DLD1 (cell line): ENCODE results near the gene PHOSPHO2.
"Not testable (repeated sequence)": the region's sequence is repeated elsewhere in the genome, so short reads cannot be mapped to it uniquely, and the experiment has no call there.

Source experiments
- in situ Hi-C: cut with HindIII; loops from 2 replicates; pipeline ENCODE4 v1.10.0; 2017; ENCODE audit warnings: low sequenced_read_pairs

PHOSPHO2 gene

DNA sequence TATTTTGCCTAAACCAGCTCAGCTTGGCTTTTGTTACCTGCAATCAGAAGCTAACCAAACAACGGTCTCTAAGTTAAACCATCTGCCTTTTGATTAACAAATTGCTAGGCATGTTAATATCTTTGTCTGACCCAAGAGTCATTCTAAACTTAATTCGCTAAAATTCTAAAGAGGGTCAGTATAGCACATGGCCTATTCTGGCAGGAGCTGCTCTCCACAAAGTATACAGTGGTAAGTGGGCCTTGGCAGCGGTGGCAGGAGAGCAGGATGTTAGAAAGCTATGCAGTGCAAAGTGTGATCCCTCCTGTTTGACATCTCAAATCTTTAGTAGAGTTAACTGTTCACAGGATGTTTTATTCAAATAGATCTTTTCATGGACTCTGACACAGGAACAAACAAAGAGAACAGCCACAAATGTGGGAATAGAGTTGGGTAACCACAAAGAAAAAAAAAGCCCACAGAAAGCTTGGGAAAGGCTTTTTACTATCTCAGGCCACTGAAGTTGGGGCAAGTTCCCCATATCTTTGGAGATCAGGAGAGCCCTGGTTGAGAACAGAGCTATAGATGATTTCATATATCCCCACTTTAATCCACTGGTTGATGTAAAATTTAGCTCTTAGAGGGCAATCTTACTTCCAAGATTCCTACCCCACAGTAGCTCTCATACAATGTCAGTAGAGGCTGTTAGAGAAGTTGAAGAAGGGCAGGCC lies 10.7 kb upstream of the PHOSPHO2 start:
- in situ Hi-C loops: no loop called here

DNA sequence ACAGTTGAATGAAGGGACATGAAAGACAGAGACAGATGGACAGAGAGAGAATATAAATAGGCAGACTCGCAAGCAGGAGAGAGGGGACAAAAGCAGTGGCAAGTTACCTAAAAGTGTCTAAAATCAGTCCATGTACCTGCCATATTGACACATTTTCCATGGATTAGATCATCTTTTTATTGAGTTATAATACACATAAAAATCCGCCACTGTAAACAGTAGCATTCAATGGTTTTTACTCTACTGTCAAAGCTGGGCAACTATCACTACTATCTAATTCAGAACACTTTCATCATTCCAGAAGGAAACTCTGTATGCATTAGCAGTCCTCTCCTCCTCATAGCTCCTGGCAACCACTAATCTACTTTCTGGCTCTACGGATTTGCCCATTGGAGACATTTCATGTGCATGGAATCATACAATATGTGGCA lies 10.1 kb upstream of the PHOSPHO2 start:
- in situ Hi-C loops: no loop called here

DNA sequence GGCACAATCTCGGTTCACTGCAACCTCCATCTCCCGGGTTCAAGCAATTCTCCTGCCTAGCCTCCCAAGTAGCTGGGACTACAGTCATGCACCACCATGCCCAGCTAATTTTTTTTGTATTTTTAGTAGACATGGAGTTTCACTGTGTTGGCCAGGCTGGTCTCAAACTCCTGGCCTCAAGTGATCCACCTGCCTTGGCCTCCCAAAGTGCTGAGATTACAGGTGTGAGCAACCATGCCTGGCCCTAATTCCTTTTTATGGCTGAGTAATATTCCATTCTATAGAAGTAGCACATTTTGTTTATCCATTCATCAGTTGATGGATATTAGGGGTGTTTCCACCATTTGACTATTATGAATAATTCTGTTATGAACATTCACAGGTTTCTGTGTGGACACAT lies 9.6 kb upstream of the PHOSPHO2 start:
- in situ Hi-C loops: not testable (repeated sequence)

DNA sequence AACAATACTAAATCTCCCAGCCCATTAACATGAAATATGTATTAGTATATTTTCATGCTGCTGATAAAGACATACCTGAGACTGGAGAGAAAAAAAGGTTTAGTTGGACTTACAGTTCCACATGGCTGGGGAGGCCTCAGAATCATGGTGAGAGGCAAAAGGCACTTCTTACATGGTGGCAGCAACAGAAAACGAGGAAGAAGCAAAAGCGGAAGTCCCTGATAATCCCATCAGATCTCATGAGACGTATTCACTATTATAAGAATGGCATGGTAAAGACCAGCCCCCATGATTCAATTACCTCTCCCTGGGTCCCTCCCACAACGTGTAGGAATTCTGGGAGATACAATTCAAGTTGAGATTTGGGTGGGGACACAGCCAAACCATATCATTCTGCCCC lies 7.4 kb upstream of the PHOSPHO2 start:
- in situ Hi-C loops: not testable (repeated sequence)

DNA sequence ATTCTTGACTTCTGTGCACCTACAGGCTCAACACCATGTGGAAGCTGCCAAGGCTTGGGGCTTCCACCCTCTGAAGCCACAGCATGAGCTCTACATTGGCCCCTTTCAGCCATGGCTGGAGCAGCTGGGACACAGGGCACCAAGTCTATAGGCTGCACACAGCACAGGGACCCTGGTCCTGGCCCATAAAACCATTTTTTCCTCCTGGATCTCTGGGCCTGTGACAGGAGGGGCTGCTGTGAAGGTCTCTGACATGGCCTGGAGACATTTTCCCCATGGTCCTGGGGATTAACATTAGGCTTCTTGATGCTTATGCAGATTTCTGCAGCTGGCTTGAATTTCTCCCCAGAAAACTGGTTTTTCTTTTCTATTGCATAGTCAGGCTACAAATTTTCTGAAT lies 6.3 kb upstream of the PHOSPHO2 start:
- in situ Hi-C loops: not testable (repeated sequence)

DNA sequence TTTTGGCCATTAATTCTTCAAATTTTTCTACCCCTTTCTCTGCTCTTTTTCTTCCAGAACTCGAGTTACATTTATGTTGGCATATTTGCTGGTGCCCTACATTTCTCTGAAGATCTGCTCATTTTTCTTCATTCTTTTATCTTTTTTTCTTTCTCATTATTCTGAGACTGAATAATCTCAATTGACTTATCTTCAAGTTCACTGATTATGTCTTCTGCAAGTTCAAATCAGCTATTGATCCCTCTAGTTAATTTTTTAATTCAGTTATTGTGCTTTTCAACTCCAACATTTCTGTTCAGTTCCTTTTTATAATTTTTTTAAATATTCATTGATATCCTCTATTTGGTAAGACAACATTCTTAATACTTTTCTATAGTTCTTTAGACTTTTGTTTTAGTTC lies 3.3 kb upstream of the PHOSPHO2 start:
- in situ Hi-C loops: no loop called here

DNA sequence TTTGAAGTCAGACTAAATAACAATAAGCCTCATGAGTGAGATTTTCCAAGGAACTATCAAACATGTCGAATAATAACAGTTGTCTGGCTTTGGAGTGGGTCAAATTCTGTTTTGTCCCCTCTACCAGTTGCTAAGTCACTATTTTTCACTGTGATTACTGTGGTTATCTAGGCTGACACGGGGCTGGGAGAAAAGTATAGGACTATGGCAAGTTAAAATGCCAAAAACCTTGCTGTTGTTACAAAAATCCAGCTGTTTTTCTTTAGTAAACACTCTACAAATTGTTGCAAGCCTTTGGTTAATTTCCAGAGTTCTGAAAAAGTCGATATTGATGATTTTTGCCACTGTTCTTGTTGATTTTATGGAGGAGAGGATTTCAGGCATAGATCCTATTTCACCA lies 1.6 kb upstream of the PHOSPHO2 start:
- in situ Hi-C loops: no loop called here

DNA sequence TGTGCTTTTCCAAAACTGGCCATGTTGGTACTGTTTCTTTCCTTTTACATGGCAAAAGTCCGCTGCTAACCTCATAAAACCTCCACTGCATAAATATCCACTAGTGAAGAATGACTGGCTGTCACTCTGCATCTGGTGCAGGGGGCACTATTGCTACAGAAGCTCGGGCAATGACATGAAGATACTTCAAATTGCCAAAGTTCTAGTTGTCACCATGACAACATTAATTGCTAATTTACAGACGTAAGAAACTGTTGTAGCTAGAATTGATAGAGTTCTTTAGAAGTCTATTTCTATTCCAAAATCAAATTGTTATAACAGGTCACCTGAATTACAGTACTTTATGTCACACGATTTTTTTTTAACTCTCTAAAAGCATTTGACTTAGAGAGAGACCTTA lies 909 bp upstream of the PHOSPHO2 start:
- in situ Hi-C loops: no loop called here

DNA sequence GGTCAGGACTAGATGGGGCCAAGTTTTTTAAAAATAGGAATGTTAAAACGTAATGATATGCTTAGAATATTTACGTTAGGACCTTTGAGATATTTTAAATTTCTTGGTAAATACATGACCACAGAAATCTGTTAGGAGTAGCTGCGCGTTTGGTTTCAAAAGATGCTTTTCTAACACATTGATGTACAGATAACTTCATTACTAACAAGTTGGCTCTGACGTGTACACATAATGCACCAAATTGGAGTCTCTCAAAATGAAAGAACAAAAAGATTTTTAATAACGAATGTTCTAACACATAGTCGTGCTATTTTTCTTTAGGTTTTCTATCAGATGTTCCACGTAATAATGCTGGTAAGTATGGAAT lies 608 bp downstream of the PHOSPHO2 start:
- in situ Hi-C loops: no loop called here

DNA sequence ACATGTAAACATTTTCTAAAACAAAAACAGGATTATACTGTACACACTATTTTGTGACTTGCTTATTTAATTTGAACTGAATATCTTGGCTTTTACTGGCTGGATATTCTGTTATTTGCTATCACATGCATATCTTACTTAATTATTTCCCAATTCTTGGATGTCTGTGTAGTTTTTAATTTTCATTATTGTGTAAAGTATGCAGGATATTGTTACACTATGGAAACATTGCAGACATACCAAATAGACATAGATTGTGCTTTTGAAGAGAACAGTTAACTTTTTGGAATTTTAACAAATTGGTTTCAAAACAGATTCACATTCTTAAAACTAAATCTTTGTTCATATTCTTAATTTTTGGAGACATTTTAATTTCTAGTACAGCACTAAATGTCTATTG lies 2.1 kb downstream of the PHOSPHO2 start:
- in situ Hi-C loops: no loop called here

DNA sequence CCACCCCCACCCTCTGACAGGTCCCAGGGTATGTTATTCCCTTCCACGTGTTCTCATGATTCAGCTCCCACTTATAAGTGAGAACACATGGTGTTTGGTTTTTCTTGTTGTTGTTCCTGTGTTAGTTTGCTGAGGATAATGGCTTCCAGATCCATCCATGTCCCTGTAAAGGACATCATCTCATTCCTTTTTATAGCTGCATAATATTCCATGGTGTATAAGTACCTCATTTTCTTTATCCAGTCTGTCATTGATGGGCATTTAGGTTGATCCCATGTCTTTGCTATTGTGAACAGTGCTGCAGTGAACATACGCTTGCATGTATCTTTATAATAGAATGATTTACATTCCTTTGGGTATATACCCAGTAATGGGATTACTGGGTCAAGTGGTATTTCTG lies 4.9 kb downstream of the PHOSPHO2 start:
- in situ Hi-C loops: not testable (repeated sequence)

DNA sequence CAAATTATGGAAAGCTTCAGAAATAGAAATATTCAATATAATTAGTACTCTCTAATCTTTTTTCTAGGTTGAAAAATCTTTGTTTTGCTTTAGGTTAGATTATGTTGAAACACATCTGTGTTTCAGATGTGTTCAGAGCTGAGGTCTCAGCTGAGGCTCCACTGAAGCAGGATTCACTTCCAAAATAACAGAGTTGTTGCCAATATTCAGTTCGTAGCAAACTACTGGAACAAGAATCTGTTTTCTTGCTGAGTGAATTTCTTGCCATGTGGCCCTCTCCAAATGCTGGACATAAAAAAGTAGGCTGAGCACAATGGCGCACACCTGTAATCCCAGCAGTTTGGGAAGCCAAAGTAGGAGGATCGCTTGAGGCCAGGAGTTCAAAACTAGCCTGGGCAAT lies 8.7 kb downstream of the PHOSPHO2 start:
- in situ Hi-C loops: loop anchor here (5.0 kb wide), 1 partner anchor 46 kb away; no protein-coding TSS in a partner anchor

DNA sequence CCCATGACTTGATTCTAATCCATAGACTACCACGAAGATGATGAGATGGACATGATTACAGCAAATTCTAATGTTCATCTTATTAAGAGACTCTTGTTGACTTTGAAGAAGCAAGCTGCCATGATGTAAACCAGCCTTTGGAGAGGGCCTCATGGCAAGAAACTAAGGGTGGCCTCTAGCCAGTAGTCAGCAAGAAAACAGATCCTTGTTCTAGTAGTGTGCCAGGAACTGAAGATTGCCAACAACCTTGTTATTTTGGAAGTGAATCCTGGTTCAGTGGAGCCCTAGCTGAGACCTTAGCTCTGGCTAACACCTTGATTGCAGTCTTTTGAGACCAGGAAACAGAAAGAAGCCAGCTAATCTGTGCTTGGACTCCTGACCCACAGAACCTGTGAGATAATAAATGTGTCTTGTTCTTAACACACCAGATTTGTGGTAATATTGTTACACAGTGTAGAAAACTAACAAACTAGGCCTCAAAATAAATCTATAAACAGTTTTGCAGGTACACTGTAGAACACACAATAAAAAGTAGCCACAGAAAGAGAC lies 10.0 kb downstream of the PHOSPHO2 start:
- in situ Hi-C loops: loop anchor here (5.0 kb wide), 1 partner anchor 47 kb away; no protein-coding TSS in a partner anchor

DNA sequence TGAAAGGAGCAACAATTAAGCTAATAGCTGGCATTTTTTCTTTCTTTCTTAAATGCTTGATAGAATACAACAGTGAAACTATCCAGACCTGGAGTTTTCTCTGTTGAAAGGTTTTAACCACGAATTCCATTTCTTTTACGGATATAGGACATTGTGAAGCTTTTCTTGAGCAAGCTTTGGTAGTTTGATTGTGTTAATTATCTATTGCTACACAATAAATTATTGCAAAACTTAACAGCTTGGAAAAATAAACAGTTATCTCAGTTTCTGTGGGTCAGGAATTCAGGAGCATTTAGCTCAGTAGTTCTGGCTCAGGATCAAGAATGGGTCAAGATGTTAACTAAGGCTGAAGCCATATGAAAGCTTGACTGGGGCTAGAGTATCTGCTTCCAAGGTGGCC lies 11.7 kb downstream of the PHOSPHO2 start:
- in situ Hi-C loops: no loop called here

DNA sequence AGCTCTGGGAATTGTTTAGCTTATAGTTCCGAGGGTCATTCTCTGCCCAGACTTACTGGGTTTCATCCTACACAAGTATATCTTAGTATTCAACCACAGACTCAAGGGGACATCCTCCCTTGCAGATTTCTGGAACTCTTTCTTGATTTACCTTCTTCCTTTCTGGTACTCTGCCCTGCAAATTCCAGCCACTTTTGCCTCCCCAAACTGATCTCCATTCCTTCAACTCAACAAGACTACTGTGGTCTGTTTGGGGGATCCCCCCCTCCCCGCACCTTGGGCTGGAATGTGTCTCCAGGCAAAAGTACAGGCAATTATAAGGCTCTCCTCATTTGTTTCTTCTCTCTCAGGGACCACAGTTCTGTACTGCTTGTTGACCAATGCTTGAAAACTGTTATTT lies 13.4 kb downstream of the PHOSPHO2 start:
- in situ Hi-C loops: no loop called here

DNA sequence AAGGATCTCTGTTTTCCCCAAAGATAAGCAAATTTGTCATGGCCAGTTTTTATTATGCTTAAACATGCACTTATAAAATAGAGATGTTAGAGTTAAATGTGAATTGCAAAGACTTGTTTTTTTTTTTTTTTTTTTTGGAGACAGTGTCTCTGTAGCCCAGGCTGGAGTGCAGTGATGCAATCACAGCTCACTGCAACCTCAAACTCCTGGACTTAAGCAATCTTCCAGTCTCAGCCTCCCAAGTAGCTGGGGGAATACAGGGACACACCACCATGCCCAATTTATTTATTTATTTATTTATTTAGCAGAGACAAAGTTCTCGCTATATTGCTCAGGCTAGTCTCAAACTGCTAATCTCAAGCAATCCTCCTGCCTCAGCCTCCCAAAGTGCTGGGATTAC lies 15.1 kb downstream of the PHOSPHO2 start:
- in situ Hi-C loops: no loop called here

DNA sequence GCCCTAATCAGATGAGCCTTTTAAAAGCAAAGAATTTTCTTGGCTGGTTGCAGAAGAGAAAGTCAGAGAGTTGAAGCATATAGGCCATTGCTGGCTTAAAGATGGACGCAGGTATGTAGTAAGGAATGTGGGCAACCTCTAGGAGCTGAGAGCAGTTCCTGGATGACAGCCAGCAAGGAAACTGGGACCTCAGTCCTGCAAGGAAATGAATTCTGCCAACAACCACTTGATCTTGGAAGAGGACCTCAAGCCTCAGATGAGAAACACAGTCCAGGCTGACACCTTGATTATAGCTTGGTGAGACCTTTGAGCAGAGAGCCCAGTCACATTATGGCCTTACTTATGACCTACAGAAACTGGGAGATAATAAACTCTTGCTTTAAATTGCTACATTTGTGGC lies 15.7 kb downstream of the PHOSPHO2 start:
- in situ Hi-C loops: no loop called here

DNA sequence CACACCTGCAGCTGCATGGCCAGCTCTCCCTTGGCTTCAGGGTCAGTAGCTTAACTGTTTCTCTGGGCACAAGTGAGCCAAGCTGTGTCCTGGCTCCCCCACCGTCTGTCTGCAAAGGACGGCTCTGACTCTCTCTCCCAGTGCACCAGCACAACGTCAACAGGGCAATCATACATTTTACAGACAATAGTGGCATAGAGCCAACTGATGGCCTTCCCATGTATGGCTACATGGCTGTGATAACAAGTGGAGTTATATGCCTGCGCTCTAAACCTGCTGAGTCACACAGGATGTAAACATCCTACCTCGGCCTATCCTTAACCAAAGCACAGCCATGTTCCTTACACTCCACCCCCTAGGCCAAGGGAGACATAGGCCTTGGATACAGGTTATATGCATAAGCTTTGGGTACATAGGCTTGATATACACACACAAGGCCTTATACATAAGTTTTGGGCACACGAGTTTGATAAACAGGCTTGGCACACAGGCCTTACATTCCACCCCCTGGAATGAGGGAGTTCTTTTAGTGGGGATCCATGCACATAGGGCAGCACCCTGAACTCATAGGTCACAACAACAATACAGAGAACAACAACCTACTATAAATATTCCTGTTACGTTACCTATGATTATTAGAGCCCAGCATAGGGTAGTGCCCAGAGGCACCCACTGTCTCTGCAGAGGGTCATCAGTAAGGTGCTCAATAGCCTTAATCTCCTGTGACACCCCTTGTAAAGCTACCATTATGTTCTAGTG lies 17.7 kb downstream of the PHOSPHO2 start:
- in situ Hi-C loops: no loop called here

DNA sequence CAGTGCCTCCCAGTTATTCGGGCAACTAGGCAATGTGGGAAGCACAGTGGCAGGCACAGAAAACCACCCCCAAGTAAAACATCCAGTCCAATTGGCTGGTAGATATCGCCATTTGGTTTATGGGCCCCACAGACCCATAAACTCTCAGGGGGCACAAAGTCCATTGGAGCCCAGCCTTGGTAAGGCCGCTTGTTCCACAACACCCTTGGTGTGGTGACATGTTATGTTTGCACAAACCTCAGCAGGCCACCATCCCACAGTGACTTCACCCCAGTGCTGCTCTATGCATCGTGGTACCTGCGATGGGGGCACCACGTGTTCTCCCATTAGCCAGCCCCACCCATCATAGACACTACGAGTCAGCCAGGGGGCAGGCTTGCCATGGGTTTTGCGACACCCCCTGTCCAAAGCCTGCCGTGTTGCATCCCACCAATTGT lies 18.5 kb downstream of the PHOSPHO2 start:
- in situ Hi-C loops: no loop called here

DNA sequence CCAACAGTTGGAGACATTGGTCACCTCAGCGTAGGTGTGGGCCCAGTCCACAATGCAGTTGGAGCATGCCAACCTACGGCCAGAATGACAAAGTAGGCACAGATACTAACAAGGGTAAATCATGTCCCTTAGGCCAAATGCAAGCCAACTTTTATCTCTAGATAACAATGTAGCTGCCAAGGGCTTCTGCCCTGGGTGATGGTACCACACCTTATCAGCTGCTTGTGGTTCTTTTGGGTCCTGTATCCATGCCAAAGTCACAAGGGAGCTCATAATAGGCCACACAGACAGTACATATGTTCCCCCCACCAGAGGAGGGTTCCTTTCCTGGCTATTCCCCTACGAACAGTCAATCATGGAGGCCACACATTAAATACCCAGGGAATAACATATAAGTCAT lies 19.1 kb downstream of the PHOSPHO2 start:
- in situ Hi-C loops: no loop called here

DNA sequence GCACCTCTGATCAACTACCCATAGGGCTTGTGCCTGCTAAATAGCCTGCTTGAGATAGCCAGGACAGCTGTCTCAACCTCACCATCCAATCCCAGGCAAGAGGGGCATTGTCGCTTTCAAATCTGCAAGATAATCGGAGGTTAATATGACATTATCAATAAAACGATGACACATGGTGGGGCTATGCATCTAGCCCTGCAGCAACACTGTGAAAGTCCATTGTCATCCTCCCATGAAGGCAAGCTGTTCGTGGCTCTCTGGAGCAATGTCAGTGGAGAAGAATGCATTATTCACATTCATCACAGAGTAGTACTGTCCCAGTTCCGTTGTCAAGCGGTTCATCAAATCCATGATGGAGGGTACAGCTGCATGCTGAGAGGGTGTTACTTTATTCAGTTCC lies 20.4 kb downstream of the PHOSPHO2 start:
- in situ Hi-C loops: no loop called here
